ENCODE results near the gene SEC22A. TPM values are rescaled to one million over a fixed set of nuclear protein-coding genes. Genes with fewer than 3 reads are reported as not detected.

Gene SEC22A
- total RNA-seq, 1 donor from 2014 or later: 15.9 TPM

GRCh38 chr3:123295171-123295900 is 93.6 kb downstream of the SEC22A start:
- TF ChIP-seq CTCF (IDR thresholded peaks at IDR 0.05): no peak
- ChIA-PET POLR2A (no interaction called here), CTCF (no interaction called here)
- DNase-seq: no peak
- ATAC-seq (ENCODE audit: low read depth): no peak
- peaks cover 2% of the 10 kb centered on the region for H3K27me3 Mint-ChIP-seq
- H3K27ac Mint-ChIP-seq: no peak overlapping the region
- no peaks in the 10 kb centered on the region for H3K36me3 Mint-ChIP-seq (ENCODE audit: low read depth)
- no peaks in the 10 kb centered on the region for H3K4me1 Mint-ChIP-seq
- H3K4me3 Mint-ChIP-seq: no peak overlapping the region
- intact Hi-C loops (cut with micrococcal nuclease): no loop called here
- no peaks in the 10 kb centered on the region for H3K9me3 Mint-ChIP-seq

GRCh38 chr3:123295901-123296250 is 94.1 kb downstream of the SEC22A start:
- CTCF ChIA-PET: no interaction called here
- POLR2A ChIA-PET: no interaction called here
- H3K4me1 Mint-ChIP-seq: no peaks in the 10 kb centered on the region
- peaks cover 2% of the 10 kb centered on the region for H3K27me3 Mint-ChIP-seq
- DNase-seq (no peak), ATAC-seq (ENCODE audit: low read depth) (no peak)
- no peak overlapping the region for H3K4me3 Mint-ChIP-seq
- H3K36me3 Mint-ChIP-seq (ENCODE audit: low read depth): no peaks in the 10 kb centered on the region
- intact Hi-C loops (cut with micrococcal nuclease): no loop called here
- no peaks in the 10 kb centered on the region for H3K9me3 Mint-ChIP-seq
- TF ChIP-seq CTCF (IDR thresholded peaks at IDR 0.05): no peak
- H3K27ac Mint-ChIP-seq: no peak overlapping the region

DNA sequence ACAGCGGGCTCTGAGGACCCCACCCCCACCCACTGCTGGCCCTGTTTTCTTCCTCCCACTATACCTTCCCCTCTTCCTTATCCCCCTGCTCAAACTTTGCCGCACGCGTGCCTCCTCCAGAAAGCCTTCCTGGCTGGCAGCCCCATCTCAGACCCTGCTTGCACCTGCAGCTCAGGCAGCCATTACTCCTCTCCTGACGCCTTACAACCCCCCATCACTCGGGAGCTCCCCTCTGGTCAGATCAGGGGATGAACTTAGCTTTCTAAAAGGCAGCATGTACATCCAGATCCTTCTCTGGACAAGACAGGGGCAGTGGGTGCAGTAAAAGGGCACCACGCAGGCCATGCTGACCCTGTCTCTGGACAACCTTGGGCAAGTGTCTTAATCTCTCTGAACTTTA is 94.5 kb downstream of the SEC22A start:
- Mint-ChIP-seq H3K36me3 (ENCODE audit: low read depth) (no peaks in the 10 kb centered on the region), H3K9me3 (no peaks in the 10 kb centered on the region), H3K4me3 (no peak overlapping the region), H3K27me3 (peaks cover 2% of the 10 kb centered on the region), H3K27ac (no peak overlapping the region), H3K4me1 (no peaks in the 10 kb centered on the region)
- intact Hi-C loops (cut with micrococcal nuclease): no loop called here
- DNase-seq: no peak
- TF ChIP-seq CTCF (IDR thresholded peaks at IDR 0.05): no peak
- ChIA-PET POLR2A (no interaction called here), CTCF (no interaction called here)
- no peak for ATAC-seq (ENCODE audit: low read depth)

DNA sequence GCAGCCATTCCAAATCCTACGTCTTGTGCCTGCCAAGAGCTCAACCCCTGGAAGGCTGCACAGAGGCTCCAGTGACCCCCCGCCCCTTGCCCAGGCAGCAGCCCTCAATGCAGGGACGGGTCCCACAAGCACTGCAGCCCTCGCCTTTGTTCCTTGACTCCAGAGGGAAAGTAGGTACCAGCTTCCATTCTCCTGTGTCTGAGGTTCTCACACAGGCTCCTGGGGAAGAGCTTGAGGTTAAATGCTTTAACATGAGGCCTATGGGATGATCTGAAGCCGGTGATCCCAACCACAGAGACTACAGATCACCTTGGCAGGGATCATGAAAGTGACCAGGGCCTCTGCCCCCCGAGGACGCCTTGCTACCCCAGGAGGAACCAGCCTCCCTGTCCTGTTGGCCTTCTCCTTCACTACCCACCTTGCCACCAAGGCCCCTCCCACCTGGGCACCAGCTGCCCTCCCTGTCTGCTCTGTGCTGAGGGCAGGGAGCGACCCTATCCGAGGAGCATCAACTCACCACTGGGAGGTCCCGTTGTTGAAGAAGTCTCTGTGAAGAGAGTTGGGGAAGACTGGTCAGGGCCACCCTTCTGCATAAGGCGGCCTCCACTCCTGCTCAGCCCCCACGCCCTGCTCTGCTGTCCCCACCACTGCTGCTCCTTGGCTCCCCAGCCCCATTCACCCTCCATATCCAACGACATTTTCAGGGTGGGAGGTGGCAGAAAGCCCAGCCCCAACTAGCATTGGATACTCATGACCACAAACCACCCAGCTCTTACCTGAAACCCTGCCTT is 95.3 kb downstream of the SEC22A start:
- ChIA-PET POLR2A (no interaction called here), CTCF (no interaction called here)
- H3K27ac Mint-ChIP-seq: no peak overlapping the region
- no peak overlapping the region for H3K4me3 Mint-ChIP-seq
- ATAC-seq (ENCODE audit: low read depth): no peak
- no peaks in the 10 kb centered on the region for H3K36me3 Mint-ChIP-seq (ENCODE audit: low read depth)
- intact Hi-C loops (cut with micrococcal nuclease): no loop called here
- H3K9me3 Mint-ChIP-seq: no peaks in the 10 kb centered on the region
- H3K27me3 Mint-ChIP-seq: peaks cover 2% of the 10 kb centered on the region
- no peak for TF ChIP-seq CTCF (IDR thresholded peaks at IDR 0.05)
- no peak for DNase-seq
- no peaks in the 10 kb centered on the region for H3K4me1 Mint-ChIP-seq

DNA sequence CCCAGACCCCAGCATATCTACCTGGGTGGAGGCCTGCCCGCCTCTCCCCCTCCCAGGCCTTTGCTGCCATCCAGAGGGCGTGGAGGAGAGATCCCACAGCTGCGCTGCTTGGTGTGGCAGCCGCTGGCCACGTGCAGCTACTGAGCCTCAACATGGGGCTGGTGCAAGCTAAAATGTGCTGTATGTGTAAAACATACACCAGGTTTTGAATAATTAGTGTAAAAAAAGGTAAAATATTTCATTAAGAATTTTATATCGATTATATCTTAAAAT is 95.8 kb downstream of the SEC22A start:
- no peaks in the 10 kb centered on the region for H3K9me3 Mint-ChIP-seq
- peaks cover 3% of the 10 kb centered on the region for H3K4me1 Mint-ChIP-seq
- no peak overlapping the region for H3K4me3 Mint-ChIP-seq
- CTCF ChIA-PET: no interaction called here
- no peaks in the 10 kb centered on the region for H3K36me3 Mint-ChIP-seq (ENCODE audit: low read depth)
- ATAC-seq (ENCODE audit: low read depth): no peak
- DNase-seq: no peak
- POLR2A ChIA-PET: no interaction called here
- H3K27me3 Mint-ChIP-seq: peaks cover 2% of the 10 kb centered on the region
- intact Hi-C loops (cut with micrococcal nuclease): no loop called here
- no peak overlapping the region for H3K27ac Mint-ChIP-seq
- no peak for TF ChIP-seq CTCF (IDR thresholded peaks at IDR 0.05)
